Body of pancreas (tissue), 4 donors: ENCODE results near the gene KAT7.

Experiments used
- CTCF ChIP-seq, 7 experiments: fragments of 450-650 bp in 4 of 7; fragments of 200-600 bp in 3 of 7; sonication (generic) in 3 of 7; IDR thresholded peaks; one replicate each; pipeline ENCODE4 v1.5.1; 2016 to 2019; ENCODE audit warnings: antibody characterized with exemption in 7 of 7
- POLR2A ChIP-seq, 3 donors: fragments of 450-650 bp; IDR thresholded peaks; one replicate each; pipeline ENCODE4 v1.6.1; 2016; ENCODE audit warnings: antibody characterized with exemption in 3 of 3, mild to moderate bottlenecking in 2 of 3

GRCh38 chr17:49839455-49839854 lies 51.0 kb downstream of the KAT7 start:
- TF ChIP-seq CTCF (IDR thresholded peaks at IDR 0.05) (no peak), POLR2A (IDR thresholded peaks at IDR 0.05) (no peak)
